Head of caudate nucleus (tissue), 42 donors: ENCODE results near the gene ARHGAP1.

Experiments used
- DNase-seq, 42 donors: peaks; one replicate each; pipeline versions ENCODE4 v3.0.0 to v3.0.0-alpha.2; 2020 to 2021; ENCODE audit warnings: mixed read lengths in 7 of 42
- intact Hi-C: fragments of 100-400 bp; cut with DNase I; formaldehyde crosslinking; loops from one replicate; pipeline ENCODE4 v1.15.0; 2022

Gene ARHGAP1

DNA sequence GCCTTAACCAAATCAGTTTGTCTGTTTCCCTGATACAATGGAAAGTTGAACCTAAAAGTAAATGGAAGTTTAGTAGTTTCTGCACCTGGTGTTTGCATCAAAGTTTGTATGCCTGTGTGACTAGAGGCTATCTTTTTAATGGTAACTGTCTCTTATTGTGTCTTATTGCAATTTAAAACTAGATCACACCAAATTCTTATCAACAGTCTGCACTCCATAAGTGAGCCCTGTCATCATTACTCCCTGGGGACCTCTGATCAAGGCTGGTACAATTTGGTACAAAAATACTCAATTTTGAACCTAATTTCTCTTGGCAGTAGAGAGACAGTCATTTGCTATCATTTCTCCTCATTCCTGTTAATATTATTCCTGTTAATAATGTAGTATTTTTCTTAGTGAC is 38.1 kb downstream of the ARHGAP1 start:
- DNase-seq: no peak
- intact Hi-C loops: no loop called here

DNA sequence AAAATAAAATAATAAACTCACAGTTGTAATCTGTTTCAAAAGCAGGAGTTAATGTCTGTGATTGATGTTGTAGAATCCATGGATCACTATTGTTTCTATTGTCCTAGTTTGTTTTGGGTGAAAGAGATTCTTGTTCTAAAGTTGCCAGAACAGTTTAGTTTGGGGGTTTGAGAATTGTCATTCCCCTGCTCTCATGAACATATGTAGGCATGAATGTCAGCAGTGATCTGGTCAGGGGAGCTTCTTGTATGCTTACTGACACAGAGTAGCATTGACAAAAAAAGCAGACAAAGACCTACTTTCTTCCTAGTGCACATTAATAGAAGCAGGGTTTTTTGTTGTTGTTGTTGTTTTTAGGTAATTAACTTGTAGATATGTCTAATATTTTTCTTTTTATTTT is 38.6 kb downstream of the ARHGAP1 start:
- intact Hi-C loops: no loop called here
- peak in 2 of 42 donors; percentile 31 to 48 for DNase-seq

DNA sequence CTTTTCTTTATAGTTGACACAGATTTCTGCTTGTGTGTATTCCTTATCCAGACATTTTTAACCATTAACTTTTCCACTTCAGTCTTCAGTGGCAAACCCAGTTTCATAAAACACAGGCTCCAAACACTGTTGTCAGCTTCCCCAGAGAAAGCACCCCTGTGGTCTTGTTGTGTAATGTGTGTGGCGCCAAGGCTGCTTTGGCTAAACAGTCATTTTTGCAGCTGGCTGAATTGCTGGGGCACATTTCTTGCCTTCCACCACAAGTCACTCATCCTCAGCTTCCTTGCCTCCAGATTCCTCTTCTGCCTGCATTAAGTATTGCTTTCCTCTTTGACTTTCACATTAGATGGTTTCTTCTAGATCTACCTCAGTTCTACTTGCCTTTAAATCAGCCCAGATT is 40.5 kb downstream of the ARHGAP1 start:
- intact Hi-C loops: no loop called here
- DNase-seq: peak in 4 of 42 donors; percentile 40 to 66 (median 52)

DNA sequence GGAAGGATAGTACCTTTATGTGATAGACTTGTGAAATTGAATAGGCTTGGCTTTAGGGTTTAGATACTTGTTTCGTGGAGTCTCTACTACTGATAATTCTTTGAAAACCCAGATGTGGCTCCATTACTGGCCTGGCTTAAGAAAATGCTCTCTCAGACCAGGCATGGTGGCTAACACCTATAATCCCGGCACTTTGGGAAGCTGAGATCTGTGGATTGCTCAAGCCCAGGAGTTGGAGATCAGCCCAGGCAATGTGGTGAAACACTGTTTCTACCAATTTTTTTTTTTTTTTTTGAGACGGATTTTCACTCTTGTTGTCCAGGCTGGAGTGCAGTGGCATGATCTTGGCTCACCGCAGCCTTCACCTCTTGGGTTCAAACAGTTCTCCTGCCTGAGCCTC is 42.2 kb downstream of the ARHGAP1 start:
- intact Hi-C loops: no loop called here
- DNase-seq: peak in 1 of 42 donors; percentile 20

DNA sequence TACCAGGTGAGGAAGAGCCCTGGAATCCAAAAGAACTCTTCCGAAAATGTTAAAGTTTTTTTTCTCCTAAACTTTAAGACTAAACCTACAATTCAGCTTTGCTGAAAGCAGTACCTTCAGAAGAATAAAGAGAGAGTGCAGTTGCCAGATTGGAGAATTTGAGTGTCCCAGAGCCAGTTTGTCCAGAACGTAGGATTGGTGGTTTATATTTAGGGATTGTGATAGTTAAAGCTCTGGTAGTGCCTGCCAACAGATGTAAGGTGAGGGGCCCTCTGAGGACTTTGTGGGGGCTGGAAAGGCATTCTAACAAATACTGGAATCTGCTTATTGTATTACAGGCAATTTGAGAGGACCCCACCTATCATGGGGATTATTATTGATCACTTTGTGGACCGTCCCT is 43.2 kb downstream of the ARHGAP1 start:
- DNase-seq: no peak
- intact Hi-C loops: no loop called here

DNA sequence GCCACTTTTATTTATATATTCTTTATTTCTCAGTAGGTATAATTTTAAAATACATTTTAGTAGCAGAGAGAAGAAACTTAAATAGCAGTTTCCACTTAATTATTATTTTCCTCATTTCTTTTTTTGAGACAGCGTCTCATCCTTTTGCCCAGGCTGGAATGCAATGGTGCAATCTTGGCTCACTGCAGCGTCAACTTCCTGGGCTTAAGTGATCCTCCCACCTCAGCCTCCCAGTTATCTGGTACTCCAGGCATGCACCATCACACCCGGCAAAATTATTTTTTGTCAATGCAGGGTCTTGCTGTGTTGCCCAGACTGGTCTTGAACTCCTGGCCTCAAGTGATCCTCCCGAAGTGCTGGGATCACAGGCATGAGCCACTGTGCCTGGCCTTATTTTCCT is 44.8 kb downstream of the ARHGAP1 start:
- intact Hi-C loops: no loop called here
- DNase-seq: peak in 2 of 42 donors; percentile 14 to 16

DNA sequence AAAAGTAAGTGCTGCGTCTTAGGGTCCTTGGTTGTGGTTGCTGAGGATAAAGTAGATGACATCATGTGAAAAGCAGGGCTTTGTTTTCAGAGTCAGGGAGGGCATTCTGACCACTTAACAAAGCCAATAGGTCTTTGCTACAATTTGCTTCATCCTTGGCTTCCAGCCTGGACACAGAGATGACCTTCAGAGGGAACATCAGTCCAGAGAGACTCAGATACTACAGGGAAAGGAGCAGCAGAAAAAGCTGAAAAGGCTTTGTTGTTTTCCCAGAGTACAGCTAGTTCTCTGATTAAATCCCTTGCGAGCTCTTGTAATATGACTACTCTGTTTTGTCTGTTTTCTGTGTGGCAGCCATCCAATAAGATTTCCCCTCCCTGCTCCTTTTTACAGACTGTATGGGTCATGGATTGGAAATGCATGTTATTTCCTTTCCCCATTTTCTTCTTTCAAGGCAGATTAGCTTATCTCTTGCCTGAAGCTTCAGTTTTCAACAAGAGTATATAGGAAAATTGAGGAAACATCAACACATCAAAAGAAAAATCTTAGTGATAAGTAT is 51.2 kb downstream of the ARHGAP1 start:
- peak in 38 of 42 donors; percentile 41 to 91 (median 75) for DNase-seq
- intact Hi-C loops: no loop called here

DNA sequence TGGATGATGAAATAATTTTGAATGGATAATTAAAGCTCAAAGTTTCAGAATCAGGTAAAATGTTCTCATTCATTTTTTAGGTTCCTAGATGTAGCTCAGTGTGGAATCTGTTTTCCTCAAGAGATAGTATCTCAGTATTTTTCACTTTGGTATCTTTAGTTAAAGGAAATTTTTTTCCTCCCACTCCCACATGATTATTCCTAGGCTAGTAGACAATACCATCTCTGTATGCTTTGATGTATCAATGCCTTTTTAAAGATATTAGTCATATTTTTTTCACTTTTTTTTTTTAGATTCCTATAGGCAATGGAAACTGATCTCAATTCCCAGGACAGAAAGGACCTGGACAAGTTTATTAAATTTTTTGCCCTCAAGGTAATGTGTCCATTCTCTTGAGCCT is 56.4 kb downstream of the ARHGAP1 start:
- intact Hi-C loops: no loop called here
- DNase-seq: no peak

DNA sequence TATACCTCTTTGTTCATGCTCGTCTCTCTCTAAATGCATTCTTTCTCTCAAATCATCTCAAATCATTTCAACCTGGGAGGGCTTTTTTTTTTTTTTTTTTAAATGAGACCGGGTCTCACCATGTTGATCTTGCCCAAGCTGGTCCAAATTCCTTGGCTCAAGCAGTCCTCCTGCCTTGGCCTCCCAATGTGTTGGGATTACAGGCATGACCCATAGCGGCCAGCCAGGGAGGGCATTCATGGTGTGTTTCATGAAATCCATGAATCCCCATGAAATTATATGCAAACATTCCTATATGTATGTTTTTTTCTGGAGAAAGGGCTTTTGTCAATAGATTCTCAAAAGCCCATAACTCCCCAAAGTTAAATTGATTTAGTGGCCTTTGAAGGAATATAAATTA is 56.9 kb downstream of the ARHGAP1 start:
- DNase-seq: no peak
- intact Hi-C loops: no loop called here

DNA sequence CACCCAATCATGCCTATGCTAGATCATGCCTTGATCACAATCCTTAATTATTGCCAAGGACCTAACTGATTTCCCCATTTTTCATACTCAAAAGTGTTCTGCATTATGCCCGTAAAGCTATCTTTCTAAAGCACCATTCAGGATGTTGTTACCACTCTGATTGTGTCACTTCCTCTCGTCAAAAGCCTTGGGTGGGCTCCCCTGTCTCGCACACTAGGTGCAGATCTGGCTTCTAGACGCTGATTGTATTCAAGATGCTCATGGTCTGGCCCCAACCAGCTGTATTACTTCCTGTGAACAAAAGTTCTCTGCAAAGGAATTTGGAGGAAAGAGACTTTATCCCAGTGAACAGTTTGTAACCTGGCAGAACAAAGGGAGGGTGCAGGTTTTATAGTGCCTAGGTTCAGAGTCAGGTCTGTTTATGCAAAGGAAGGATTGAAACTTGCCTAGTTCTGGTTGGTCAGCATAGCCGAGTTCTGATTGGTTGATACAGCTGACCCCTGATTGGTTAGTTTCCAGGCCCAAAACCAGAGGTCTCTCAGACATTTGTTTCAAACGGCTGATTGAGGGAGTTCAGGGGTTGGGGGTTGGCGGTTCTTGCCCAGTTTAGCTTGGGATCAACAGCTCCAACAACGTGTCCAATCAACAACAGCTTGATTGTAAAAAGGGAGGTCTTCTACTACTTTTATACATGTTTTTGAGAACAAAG is 57.6 kb downstream of the ARHGAP1 start:
- intact Hi-C loops: no loop called here
- no peak for DNase-seq

DNA sequence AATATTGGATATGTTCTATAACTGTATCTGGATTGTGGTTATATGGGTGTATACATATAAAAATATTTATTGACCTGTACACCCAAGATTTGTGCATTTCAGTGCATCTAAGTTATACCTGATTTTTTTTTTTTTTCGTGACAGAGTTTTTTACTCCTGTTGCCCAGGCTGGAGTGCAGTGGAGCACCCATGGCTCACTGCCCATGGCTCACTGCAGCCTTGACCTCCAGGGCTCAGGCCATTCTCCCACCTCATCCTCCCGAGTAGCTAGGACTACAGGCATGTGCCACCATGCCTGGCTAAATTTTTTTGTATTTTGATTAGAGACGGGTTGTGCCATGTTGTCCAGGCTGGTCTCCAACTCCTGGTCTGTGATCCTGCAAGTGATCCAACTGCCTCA is 58.8 kb downstream of the ARHGAP1 start:
- no peak for DNase-seq
- intact Hi-C loops: no loop called here

DNA sequence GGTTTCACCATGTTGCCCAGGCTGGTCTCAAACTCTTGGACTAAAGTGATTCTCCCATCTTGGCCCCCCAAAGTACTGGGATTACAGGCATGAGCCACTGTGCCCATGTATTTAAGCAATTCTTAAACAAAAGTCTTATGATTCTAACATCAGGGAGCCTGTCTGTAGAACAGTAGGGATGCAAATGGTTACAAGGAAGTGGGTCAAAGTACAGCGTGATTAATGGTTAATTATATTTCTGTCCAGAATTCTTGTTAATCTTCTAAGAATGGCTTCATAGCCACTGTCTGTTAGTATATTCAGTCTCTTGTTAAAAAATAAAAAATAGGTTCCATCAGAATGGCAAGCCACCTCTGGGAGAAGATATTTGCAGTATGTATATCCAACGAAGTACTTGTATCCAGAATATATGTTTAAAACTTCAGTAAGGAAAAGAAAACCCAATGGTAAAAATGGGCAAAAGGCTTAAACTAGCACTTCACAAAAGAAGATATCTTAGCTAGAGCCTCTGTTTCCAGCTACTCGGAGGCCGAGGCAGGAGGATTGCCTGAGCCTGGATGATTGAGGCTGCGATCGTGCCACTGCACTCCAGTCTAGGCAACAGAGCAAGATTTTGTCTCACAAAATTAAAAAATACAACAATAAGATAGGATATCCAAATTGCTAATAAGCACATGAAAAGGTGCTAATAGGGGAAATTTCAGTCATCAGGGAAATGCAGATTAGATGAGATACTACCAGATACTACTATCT is 60.2 kb downstream of the ARHGAP1 start:
- intact Hi-C loops: no loop called here
- no peak for DNase-seq

DNA sequence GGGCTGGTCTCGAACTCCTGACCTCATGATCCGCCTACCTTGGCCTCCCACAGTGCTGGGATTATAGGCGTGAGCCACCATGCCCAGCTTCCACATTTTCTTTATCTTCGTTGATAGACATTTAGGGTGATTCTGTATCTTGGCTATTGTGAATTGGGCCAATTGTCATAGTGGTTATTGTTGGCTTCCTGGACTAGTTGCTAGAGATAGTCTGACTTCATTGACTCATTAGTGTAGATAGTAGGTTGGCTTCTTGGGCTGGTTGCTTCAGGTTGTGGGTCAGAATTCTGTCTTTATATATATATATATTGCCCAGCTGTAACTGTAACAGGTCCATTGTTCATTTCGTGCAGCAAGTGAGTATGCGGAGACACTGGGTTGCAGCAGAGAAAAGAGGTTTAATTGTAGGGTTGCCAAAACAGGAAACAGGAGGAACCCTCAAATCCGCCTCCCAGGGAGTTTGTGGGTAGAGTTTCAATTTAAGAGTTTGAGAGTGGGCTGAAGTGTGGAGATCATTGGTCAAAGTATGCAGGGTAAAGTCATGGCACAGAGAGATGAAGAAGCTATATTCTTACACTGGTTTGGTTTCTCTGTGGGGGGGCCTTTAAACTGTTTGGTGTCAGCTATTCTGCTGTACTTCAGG is 61.1 kb downstream of the ARHGAP1 start:
- intact Hi-C loops: no loop called here
- no peak for DNase-seq

DNA sequence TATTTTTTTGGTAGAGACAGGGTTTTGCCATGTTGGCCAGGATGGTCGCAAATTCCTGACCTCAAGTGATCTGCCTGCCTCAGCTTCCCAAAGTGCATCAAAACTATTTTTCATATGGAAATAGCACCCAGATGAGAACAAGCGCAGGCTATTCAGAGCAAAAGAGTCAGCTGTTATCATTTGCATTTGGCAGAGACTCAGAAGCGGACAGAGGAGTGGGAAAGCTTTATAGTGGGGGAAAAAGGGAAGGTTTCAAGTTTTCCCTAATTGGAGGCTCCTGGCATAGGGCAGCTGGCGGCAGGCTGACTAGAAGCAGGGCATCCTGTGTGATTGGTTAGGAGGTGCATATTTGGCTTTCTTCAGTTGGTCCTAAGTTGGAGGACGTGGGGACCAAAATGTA is 62.9 kb downstream of the ARHGAP1 start:
- intact Hi-C loops: no loop called here

DNA sequence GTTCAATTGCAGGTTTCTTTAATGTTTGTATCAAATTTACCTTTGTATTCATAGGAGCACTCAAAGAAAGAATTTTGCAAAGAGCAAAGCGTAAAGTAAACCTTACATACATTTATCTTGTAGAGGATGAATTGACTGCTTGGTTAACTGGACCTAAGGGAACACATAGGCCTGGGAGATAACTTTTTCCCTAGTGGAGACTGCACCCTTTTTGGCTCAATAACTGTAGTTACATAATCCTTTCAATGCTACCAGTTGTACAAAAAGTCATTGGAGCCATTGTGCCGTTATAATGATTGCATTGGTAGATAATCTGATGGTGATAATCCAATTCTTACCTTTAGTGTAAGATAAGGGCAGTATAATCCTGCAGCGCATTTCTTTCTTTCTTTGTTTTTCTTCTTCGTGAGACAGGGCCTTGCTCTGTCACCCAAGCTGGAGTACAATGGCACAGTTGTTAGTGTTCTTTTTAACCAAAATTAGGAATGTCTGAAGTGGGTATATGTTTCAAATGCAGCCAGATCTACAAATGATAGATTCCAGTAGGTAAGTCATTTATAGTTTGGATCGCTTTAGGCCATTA is 64.8 kb downstream of the ARHGAP1 start:
- intact Hi-C loops: no loop called here

More for the DNA sequence above, 62.9 kb downstream of the ARHGAP1 start:
- peak in 20 of 42 donors; percentile 17 to 72 (median 36) for DNase-seq

DNA sequence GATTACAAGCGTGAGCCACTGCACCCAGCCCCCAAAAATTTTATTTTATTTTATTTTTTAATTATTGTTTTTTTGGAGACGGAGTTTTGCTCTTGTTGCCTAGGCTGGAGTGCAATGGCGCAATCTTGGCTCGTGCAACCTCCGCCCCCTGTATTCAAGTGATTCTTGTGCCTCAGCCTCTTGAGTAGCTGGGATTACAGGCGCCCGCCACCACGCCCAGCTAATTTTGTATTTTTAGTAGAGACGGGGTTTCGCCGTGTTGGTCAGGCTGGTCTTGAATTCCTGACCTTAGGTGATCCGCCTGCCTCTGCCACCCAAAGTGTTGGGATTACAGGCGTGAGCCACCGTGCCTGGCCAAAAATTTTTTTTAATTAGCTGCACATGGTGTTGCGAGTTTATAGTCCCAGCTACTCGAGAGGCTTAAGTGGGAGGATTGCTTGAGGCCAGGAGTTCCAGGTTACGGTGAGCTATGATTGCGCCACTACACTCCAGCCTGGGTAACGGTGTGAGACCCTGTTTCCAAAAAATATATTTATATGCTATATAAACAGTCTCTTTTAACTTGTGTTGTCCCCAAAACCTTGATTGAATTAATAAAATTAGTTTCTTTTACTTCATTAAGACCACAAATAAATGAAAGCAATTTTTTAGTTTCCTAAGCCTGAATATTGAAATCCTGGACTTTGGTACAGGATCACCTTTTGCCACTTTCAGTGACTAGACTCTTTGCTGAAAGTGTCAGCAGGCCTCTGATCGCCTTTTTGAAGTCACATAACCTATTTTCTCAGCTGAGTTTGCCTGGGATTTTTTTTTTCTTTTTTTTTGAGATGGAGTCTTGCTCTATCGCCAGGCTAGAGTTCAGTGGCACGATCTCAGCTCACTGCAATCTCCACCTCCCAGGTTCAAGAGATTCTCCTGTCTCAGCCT is 66.9 kb downstream of the ARHGAP1 start:
- DNase-seq: no peak
- intact Hi-C loops: no loop called here

More for the DNA sequence above, 64.8 kb downstream of the ARHGAP1 start:
- DNase-seq: no peak

DNA sequence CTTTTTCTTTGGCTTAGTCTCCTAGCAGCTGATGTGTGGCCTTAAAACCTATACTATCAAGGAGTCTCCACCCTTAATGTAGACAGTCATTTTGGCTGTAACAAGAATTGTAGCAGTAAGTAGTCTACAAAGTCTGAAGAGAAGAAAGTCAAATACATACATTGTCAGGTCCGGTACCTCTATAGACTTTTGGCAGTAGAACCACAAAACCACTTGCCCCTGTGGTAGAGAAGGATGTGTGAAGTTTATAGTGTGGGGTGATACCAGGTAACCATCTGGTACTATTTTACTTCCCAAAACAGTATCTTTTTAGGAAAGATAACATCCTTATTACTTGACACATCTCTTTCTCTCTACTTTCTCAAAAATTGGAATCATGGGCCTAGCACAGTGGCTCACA is 67.9 kb downstream of the ARHGAP1 start:
- DNase-seq: no peak
- intact Hi-C loops: no loop called here

DNA sequence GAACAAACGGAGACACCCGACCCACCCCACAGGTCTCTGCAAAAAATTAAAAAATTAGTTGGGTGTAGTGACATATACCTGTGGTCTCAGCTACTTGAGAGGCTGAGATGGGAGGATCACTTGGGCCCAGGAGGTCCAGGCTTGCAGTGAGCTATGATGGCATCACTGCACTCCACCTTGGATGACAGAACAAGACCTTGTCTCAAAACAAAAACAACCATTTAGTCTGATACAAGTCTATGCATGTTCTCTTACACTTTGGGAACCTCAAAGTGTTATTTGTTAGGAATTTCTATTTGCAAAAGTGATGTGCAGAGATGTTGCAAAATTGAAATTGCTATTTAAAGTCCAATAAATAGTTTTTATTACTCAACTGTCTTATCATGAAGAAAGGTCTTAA is 68.7 kb downstream of the ARHGAP1 start:
- intact Hi-C loops: no loop called here
- no peak for DNase-seq

DNA sequence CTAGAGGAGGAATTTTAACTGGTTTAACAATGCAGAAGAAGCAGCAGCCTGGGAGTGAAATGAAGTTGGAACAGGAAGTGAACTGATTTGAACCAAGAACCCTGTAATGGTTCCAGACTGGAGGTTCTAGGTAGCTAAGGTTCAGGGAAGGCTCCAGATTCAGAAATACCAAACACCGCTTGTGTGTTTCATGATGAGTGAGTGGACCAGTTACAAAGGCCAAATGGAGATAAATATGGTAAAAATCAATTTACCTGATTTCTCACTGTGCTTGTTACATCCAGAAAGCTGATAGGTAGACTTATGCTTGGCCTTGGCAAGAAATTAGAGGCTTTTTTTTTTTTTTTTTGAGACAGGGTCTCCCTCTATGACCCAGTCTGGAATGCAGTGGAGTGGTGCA is 70.2 kb downstream of the ARHGAP1 start:
- intact Hi-C loops: no loop called here
- no peak for DNase-seq
